Breast epithelium (tissue), 3 donors: ENCODE measurements around the gene ADGRV1.

ENCODE experiments used
- CTCF ChIP-seq, 3 donors: fragments of 450-650 bp; IDR thresholded peaks; one replicate each; pipeline ENCODE4 v1.5.1; 2016 to 2017; ENCODE audit warnings: antibody characterized with exemption in 3 of 3, mild to moderate bottlenecking in 3 of 3, moderate library complexity in 3 of 3
- POLR2A ChIP-seq: fragments of 450-650 bp; IDR thresholded peaks from one replicate; pipeline ENCODE4 v1.6.1; 2016; ENCODE audit warnings: antibody characterized with exemption, mild to moderate bottlenecking, moderate library complexity
- POLR2AphosphoS5 ChIP-seq, 3 donors: sonication (generic); formaldehyde crosslinking; IDR thresholded peaks; one replicate each; pipeline ENCODE4 v1.6.1; 2017; ENCODE audit warnings: antibody characterized with exemption in 3 of 3

DNA sequence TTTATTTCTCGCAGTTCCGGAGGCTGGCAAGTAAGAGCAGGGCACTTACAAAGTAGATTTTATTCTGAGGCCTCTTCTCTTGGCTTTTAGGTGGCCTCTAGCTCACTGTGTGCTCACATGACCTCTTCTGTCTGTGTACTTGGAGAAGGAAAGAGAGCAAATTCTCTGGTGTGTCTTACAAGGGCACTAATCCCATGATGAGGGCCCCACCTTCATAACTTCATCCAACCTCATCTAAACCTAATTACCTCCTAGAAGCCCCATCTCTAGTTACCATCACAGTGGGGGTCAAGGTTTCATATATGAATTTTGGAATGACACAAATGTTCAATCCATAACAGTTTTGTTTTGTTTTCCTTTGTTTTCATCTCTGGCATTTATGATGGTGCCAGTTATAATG is 376.1 kb downstream of the ADGRV1 start:
- TF ChIP-seq POLR2A: no peak
- no peak for TF ChIP-seq CTCF (IDR thresholded peaks at IDR 0.05)
- TF ChIP-seq POLR2AphosphoS5 (IDR thresholded peaks at IDR 0.05): no peak
